Right lobe of liver (tissue), 6 donors: ENCODE data around the gene GPR18. TPM values are rescaled to one million over a fixed set of nuclear protein-coding genes. Genes with fewer than 3 reads are reported as not detected.

Experiments
- ATAC-seq, 4 donors: fragments of 200-7000 bp; cut with Tn5 transposase; one replicate each; pipeline ENCODE4 v1.9.1; 2020; ENCODE audit warnings: mild to moderate bottlenecking in 4 of 4, moderate library complexity in 4 of 4
- DNase-seq, 3 donors: peaks; one replicate each; pipeline ENCODE4 v3.0.0-alpha.2; 2020
- H3K27ac ChIP-seq, 3 donors: fragments of 200-600 bp; one replicate each; pipeline ENCODE4 v1.8.0; 2022
- H3K27me3 ChIP-seq, 2 donors: fragments of 200-600 bp; one replicate each; pipeline ENCODE4 v1.8.0; 2022
- H3K36me3 ChIP-seq, 4 donors: fragments of 200-600 bp; sonication (generic) in 1 of 4; one replicate each; pipeline versions ENCODE4 v1.5.1 to v1.8.0; 2017 to 2022; ENCODE audit warnings: control low read depth in 1 of 4
- H3K4me1 ChIP-seq, 4 donors: fragments of 200-600 bp; sonication (generic) in 1 of 4; one replicate each; pipeline versions ENCODE4 v1.5.1 to v1.8.0; 2017 to 2022; ENCODE audit warnings: control low read depth in 1 of 4
- H3K4me3 ChIP-seq, 3 donors: fragments of 200-600 bp; one replicate each; pipeline ENCODE4 v1.8.0; 2022
- H3K9me3 ChIP-seq, 4 donors: fragments of 200-600 bp; sonication (generic) in 1 of 4; one replicate each; pipeline versions ENCODE4 v1.5.1 to v1.8.0; 2017 to 2022; ENCODE audit warnings: control low read depth in 1 of 4
- CTCF ChIP-seq, 4 donors: fragments of 200-600 bp in 3 of 4; fragments of 450-650 bp in 1 of 4; IDR thresholded peaks; one replicate each; pipeline versions ENCODE4 v1.5.1 to v1.8.0; 2016 to 2022; ENCODE audit warnings: antibody characterized with exemption in 4 of 4, mild to moderate bottlenecking in 2 of 4
- POLR2A ChIP-seq: fragments of 450-650 bp; IDR thresholded peaks from one replicate; pipeline ENCODE4 v1.6.1; 2017; ENCODE audit warnings: antibody characterized with exemption, mild to moderate bottlenecking
- WGBS: methylation state at CpG from one replicate; pipeline ENCODE4 v1.1.6; 2018; ENCODE audit warnings: low coverage, low lambda C conversion rate; ENCODE audit not compliant: insufficient coverage; ENCODE audit errors: missing lambda C conversion rate; 5-methylcytosine and 5-hydroxymethylcytosine counted together
- intact Hi-C, 2 donors: fragments of 100-400 bp; cut with DNase I; formaldehyde crosslinking; loops; one replicate each; pipeline versions ENCODE4 v1.11.2 to v1.14.1; 2022
- long read RNA-seq: library from polyadenylated mRNA; unstranded; transcript quantifications from one replicate; pipeline ENCODE4 v2.0.0, GENCODE V29; 2019
- total RNA-seq, 6 experiments: library from RNA; depleted of rRNA in 2 of 6; stranded (reverse); fragments of >200 nt in 2 of 6; fragmentation: NEBNext Ultra II Directional in 3 of 6; extraction: Animal tissue kit (Norgen Biotek cat#: 25700) in 3 of 6; gene quantifications; one replicate each; pipeline versions ENCODE4 v1.1.0 to v1.2.4, GENCODE V29; 2016 to 2023
- donor health status: DM: no; HTN: yes; CAD: no.
- donor health status: DM: no; HTN: no; CAD: no.
- donor health status: DM: no; HTN: no; CAD: no.
- donor health status: DM: no; HTN: yes; CAD: no.
- donor health status: DM: no; HTN: yes; CAD: no.

GPR18 gene
- under 1 TPM in 2 of 6 experiments, not detected in 4; 0.13 to 0.17 TPM for total RNA-seq
- long read RNA-seq, result 0 reads

GRCh38 chr13:99258210-99258860, at the start of gene GPR18:
TSS of gene GPR18 (minus strand) at chr13:99258379. CDS start at chr13:99255872, 2,507 bp downstream.
- Histone ChIP-seq H3K36me3 (peaks cover 0 to 4% (median 0%) of the 10 kb centered on the region in 4 donors), H3K4me1 (peaks cover 0 to 10% (median 0%) of the 10 kb centered on the region in 4 donors), H3K27ac (peak within 1 kb of the TSS in 1 of 3 donors; percentile 2), H3K9me3 (no peaks in the 10 kb centered on the region), H3K4me3 (no peak within 1 kb of the TSS), H3K27me3 (no peaks in the 10 kb centered on the region)
- DNase-seq (no peak), ATAC-seq (peak in 2 of 4 donors; percentile 35 to 50)
- TF ChIP-seq POLR2A (peak; percentile 14), CTCF (IDR thresholded peaks at IDR 0.05) (no peak)
- WGBS, result 56% methylated on average over 4 of the region's 4 CpGs
- intact Hi-C loops, result no loop called here

- no peak for DNase-seq
These were observed 49.6 kb upstream of the GPR18 start for GRCh38 chr13:99307648-99308339.

GRCh38 chr13:99307247-99307646, 49.1 kb upstream of the GPR18 start, which contains the start of gene GPR183:
TSS of gene GPR183 (minus strand) at chr13:99307399. CDS start at chr13:99296145, 11,254 bp downstream.
- H3K9me3 ChIP-seq, result no peaks in the 10 kb centered on the region
- no peaks in the 10 kb centered on the region for H3K36me3 ChIP-seq
- H3K4me1 ChIP-seq, result no peaks in the 10 kb centered on the region
- no peaks in the 10 kb centered on the region for H3K27me3 ChIP-seq
- peak within 1 kb of the TSS in 1 of 3 donors; percentile 1 for H3K4me3 ChIP-seq
- WGBS, result 39% methylated on average over 4 of the region's 4 CpGs
- DNase-seq (no peak), ATAC-seq (peak; percentile 49 to 65 (median 55))
- intact Hi-C loops, result no loop called here
- TF ChIP-seq CTCF (IDR thresholded peaks at IDR 0.05) (no peak), POLR2A (peak; percentile 63)
- peak within 1 kb of the TSS; percentile 9 to 22 (median 22) for H3K27ac ChIP-seq

More at GRCh38 chr13:99307648-99308339, 49.6 kb upstream of the GPR18 start:
- Histone ChIP-seq H3K36me3 (no peaks in the 10 kb centered on the region), H3K27ac (peak overlapping the region in 2 of 3 donors; percentile 22), H3K4me1 (no peaks in the 10 kb centered on the region), H3K4me3 (no peak overlapping the region), H3K9me3 (no peaks in the 10 kb centered on the region), H3K27me3 (no peaks in the 10 kb centered on the region)
- 54% methylated on average over 6 of the region's 6 CpGs for WGBS
- intact Hi-C loops, result no loop called here
- TF ChIP-seq POLR2A, result no peak
- no peak for TF ChIP-seq CTCF (IDR thresholded peaks at IDR 0.05)
- peak in 2 of 4 donors; percentile 22 to 27 for ATAC-seq

GRCh38 chr13:99305566-99305965, 47.4 kb upstream of the GPR18 start:
- H3K4me3 ChIP-seq, result peak overlapping the region in 1 of 3 donors; percentile 1
- H3K27ac ChIP-seq, result no peak overlapping the region
- TF ChIP-seq POLR2A, result no peak
- no peak for TF ChIP-seq CTCF (IDR thresholded peaks at IDR 0.05)
- no peak for ATAC-seq
- H3K9me3 ChIP-seq, result no peaks in the 10 kb centered on the region
- DNase-seq, result no peak
- H3K4me1 ChIP-seq, result no peaks in the 10 kb centered on the region
- H3K27me3 ChIP-seq, result no peaks in the 10 kb centered on the region
- no peaks in the 10 kb centered on the region for H3K36me3 ChIP-seq
- intact Hi-C loops, result no loop called here
- 88% methylated on average over 6 of the region's 8 CpGs for WGBS
